Calu3 (cell line): ENCODE measurements around the gene ITPR1. TPM values are rescaled to one million over a fixed set of nuclear protein-coding genes. Genes with fewer than 3 reads are reported as not detected.

Experiments
- BruUV-seq: library from RNA; stranded (reverse); fragments of 400-500 nt; replicated peaks from 2 replicates; lab custom pipeline; 2021; lab: Mats Ljungman, UMichigan
- CTCF ChIA-PET: fragments of 300-600 bp; sonication (Branson Sonifier 250); formaldehyde crosslinking; loops from one replicate; lab custom pipeline; 2022; ENCODE audit warnings: antibody characterized with exemption; lab: Charles Lee
- DNase-seq: peaks from one replicate; pipeline ENCODE4 v3.0.0; 2022
- H3K27ac Mint-ChIP-seq: one replicate; pipeline ENCODE4 v1.8.0; 2022; ENCODE audit warnings: mixed read lengths; ENCODE audit not compliant: unreplicated experiment
- H3K27me3 Mint-ChIP-seq: one replicate; pipeline ENCODE4 v1.8.0; 2022; ENCODE audit warnings: mixed read lengths; ENCODE audit not compliant: unreplicated experiment
- H3K36me3 Mint-ChIP-seq: one replicate; pipeline ENCODE4 v1.8.0; 2022; ENCODE audit warnings: mild to moderate bottlenecking, moderate library complexity, mixed read lengths; ENCODE audit not compliant: insufficient read depth, unreplicated experiment
- H3K4me1 Mint-ChIP-seq: one replicate; pipeline ENCODE4 v1.8.0; 2022; ENCODE audit warnings: mild to moderate bottlenecking, low read depth, mixed read lengths; ENCODE audit not compliant: unreplicated experiment
- H3K4me3 Mint-ChIP-seq: one replicate; pipeline ENCODE4 v1.8.0; 2022; ENCODE audit warnings: mild to moderate bottlenecking, low read depth, moderate library complexity, mixed read lengths; ENCODE audit not compliant: unreplicated experiment
- H3K9me3 Mint-ChIP-seq: one replicate; pipeline ENCODE4 v1.8.0; 2022; ENCODE audit warnings: low read depth, mixed read lengths; ENCODE audit not compliant: unreplicated experiment
- intact Hi-C: fragments of 100-400 bp; cut with micrococcal nuclease; formaldehyde crosslinking; loops from one replicate; pipeline ENCODE4 v1.10.0; 2022; ENCODE audit not compliant: unreplicated experiment
- total RNA-seq: library from RNA; stranded (reverse); gene quantifications from 2 replicates; pipeline ENCODE4 v1.2.3, GENCODE V29; 2022
- TF ChIP-seq, protein P1 (sequence below): fragments of 200-600 bp; IDR thresholded peaks from one replicate; pipeline ENCODE4 v1.8.0; 2022; ENCODE audit warnings: antibody characterized with exemption; ENCODE audit not compliant: unreplicated experiment

Gene ITPR1
- total RNA-seq, 1 experiment from 2014 or later: 4.2 TPM

DNA sequence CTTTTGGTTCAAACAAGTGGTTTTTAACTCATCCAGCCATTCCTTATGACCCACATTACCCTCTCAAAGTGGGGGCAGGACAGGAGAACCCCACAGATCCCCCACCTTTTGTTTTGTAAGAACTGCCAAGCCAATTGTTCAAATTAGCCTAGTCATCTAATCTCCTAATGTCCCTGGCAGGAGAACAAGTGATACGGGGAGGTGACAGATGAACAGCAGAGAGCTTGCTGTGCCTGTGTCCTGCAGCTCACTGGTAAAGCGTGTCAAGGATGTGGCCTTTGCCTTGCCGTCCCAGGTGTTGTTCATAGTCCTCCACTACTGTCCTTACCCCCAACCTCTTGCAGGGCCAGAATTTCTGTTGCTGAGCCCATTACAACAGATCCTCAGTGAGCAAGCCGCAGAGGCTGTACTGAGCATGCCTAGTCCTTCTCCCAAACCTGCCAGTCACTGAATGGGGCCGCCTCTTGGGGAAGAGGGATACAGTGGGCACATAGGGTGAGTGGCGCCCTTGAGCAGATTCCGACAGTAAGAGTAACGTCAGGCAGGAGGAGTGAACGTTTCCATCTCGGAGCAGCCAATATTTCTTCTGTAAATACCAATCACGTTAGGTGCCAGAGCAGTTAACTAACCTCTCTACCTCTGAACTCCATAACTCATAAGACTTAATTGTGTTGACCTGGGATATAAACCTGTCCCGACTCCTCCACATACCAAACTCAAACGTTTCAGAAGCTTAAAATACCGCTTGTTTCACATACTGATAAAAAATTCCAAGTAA lies 87.4 kb downstream of the ITPR1 start:
- H3K9me3 Mint-ChIP-seq: no peaks in the 10 kb centered on the region
- H3K4me3 Mint-ChIP-seq: no peak overlapping the region
- TF ChIP-seq, protein P1, sequence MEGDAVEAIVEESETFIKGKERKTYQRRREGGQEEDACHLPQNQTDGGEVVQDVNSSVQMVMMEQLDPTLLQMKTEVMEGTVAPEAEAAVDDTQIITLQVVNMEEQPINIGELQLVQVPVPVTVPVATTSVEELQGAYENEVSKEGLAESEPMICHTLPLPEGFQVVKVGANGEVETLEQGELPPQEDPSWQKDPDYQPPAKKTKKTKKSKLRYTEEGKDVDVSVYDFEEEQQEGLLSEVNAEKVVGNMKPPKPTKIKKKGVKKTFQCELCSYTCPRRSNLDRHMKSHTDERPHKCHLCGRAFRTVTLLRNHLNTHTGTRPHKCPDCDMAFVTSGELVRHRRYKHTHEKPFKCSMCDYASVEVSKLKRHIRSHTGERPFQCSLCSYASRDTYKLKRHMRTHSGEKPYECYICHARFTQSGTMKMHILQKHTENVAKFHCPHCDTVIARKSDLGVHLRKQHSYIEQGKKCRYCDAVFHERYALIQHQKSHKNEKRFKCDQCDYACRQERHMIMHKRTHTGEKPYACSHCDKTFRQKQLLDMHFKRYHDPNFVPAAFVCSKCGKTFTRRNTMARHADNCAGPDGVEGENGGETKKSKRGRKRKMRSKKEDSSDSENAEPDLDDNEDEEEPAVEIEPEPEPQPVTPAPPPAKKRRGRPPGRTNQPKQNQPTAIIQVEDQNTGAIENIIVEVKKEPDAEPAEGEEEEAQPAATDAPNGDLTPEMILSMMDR: no peak
- DNase-seq: no peak
- BruUV-seq: no TSS peak
- no peak overlapping the region for H3K27ac Mint-ChIP-seq
- no peaks in the 10 kb centered on the region for H3K36me3 Mint-ChIP-seq
- H3K4me1 Mint-ChIP-seq: peaks cover 8% of the 10 kb centered on the region
- no peaks in the 10 kb centered on the region for H3K27me3 Mint-ChIP-seq
- CTCF ChIA-PET: no interaction called here
- intact Hi-C loops: no loop called here

DNA sequence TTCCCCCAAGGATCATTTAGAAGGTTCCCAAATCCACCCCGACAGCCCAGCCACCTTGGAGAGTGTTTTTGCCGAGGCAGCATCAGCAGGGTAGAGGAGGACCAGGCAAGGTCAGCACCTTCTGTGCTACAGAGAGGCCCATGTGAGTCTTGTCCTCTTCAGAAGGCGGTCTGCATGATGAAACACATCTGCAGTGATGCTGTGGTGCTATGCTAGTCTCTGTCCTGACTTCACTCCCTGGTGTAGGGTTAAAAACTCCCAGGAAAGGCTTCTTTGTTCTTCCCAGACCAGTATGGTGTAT lies 87.9 kb downstream of the ITPR1 start:
- Mint-ChIP-seq H3K4me3 (no peak overlapping the region), H3K36me3 (no peaks in the 10 kb centered on the region), H3K4me1 (peaks cover 8% of the 10 kb centered on the region), H3K9me3 (no peaks in the 10 kb centered on the region), H3K27me3 (no peaks in the 10 kb centered on the region), H3K27ac (no peak overlapping the region)
- TF ChIP-seq, protein P1: no peak
- CTCF ChIA-PET: no interaction called here
- no peak for DNase-seq
- intact Hi-C loops: no loop called here
- no TSS peak for BruUV-seq

DNA sequence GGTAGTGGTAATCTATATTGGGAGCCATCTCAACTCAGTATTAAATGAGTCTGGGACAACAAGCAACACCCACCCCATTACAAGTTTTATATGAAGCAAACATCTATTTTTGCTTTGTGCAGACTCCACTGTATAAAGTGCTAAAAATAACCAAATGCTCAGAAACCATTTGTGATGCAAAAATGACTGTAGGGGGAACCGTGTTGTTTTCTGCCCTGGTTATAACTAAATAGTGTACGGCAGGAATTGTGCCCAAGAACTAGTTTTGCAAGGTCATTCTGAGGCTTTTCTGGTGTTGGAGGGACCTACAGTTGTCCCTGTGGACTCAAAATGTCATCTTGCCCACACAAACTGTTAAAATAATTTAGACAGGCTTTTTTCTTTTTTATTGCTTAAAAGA lies 88.3 kb downstream of the ITPR1 start:
- BruUV-seq: no TSS peak

DNA sequence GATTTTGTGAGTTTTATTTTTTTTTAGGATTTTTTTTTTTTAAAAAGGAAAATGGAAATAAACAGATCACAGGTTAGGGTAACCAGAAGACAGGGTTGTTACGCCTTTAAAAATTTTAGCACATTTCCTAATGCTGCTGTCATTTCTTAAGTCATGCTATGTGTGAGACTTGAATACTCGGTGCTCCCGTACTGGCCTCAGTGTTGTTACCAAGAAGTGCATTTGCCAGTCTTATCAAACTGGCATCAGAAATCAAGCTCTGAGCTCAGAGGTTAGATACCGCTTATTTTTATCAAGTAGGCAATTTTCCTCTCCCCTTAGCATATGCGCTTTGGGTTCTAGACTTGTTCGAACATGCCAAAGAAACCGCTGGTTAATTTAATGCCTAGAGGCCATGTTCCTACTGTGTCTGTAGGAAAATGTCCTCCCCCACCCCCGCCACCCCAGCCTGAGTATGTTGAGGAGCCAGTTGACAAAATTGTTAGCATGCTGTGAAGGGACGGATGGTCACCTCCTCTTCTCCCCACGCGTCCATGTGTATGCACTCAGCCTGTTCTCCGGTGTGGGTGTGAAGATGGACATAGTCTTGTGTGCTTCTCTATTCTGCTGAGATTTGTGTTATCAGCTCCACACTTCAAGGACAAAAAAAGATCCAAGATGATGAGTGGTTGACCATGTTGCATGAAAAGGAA lies 88.9 kb downstream of the ITPR1 start:
- no TSS peak for BruUV-seq
- TF ChIP-seq, protein P1: no peak
- CTCF ChIA-PET: no interaction called here
- H3K4me1 Mint-ChIP-seq: peaks cover 8% of the 10 kb centered on the region
- no peak overlapping the region for H3K4me3 Mint-ChIP-seq
- no peak overlapping the region for H3K27ac Mint-ChIP-seq
- no peak for DNase-seq
- no peaks in the 10 kb centered on the region for H3K36me3 Mint-ChIP-seq
- no peaks in the 10 kb centered on the region for H3K27me3 Mint-ChIP-seq
- no peaks in the 10 kb centered on the region for H3K9me3 Mint-ChIP-seq
- intact Hi-C loops: no loop called here

More for the DNA sequence above, 88.3 kb downstream of the ITPR1 start:
- DNase-seq: no peak
- intact Hi-C loops: no loop called here
- H3K36me3 Mint-ChIP-seq: no peaks in the 10 kb centered on the region
- peaks cover 8% of the 10 kb centered on the region for H3K4me1 Mint-ChIP-seq
- TF ChIP-seq, protein P1: no peak
- no peak overlapping the region for H3K4me3 Mint-ChIP-seq
- no peaks in the 10 kb centered on the region for H3K9me3 Mint-ChIP-seq
- no peaks in the 10 kb centered on the region for H3K27me3 Mint-ChIP-seq
- H3K27ac Mint-ChIP-seq: no peak overlapping the region
- CTCF ChIA-PET: no interaction called here
